Stimulated activated CD4-positive, alpha-beta T cell treated with anti-CD3 and anti-CD28 coated beads, Interleukin-4, amount 100 ng/mL, for 4 hours (primary cell): ENCODE data around the gene NMRK2.
A peak's percentile ranks its signal among the peaks of the same experiment; 100 is the strongest.

Source experiments
- DNase-seq, 2 experiments: peaks; one replicate each; pipeline ENCODE4 v3.0.0-alpha.2; 2020

Gene NMRK2

GRCh38 chr19:3982701-3983541 lies 50.1 kb downstream of the NMRK2 start:
- no peak for DNase-seq

- no peak for DNase-seq
Measured at GRCh38 chr19:3983542-3983914, 50.7 kb downstream of the NMRK2 start.

DNA sequence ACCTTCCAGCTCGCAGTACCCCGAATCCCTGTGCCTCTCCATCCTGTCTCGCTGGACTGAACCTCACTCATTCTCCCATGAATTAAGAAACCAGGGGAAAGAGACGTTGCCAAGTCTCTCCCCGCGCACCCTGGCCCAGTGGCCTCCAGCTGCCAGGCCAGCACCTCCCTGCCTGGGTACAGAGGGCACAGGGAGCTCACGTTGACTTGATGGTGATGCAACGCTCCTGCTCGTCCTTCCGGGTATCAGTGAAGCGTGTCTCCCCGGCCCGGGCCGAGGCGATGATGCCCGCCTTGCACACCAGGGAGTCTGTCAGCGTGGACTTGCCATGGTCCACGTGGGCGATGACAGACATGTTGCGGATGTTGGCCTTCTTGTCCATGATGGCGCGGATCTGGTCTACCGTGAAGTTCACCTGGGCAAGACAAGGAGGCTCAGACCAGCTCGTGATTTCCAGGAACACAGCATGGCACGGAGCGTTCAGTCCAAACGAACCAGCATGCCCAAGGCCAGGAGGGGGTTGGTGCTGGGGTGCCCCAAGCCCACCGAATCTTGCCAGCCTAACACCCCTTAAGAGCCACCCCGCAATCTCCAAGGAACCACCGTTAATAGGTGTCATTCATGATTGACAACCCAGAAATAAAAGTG lies 51.2 kb downstream of the NMRK2 start:
- DNase-seq: no peak

DNA sequence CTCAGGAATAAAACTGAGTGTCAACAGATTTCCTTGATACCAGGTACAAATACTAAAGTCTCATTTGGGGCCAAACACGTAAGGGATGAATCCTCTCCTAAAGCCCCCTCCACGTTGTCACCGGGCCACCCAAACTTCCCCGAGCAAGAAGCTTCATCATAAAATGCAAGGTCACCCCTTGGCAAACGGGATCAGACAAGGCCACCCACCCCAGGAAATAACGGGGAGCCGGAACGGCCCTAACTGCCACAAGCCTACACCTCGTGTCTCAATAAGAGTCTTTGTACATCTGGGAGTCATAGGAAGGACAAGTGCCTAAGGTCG lies 51.7 kb downstream of the NMRK2 start:
- no peak for DNase-seq

DNA sequence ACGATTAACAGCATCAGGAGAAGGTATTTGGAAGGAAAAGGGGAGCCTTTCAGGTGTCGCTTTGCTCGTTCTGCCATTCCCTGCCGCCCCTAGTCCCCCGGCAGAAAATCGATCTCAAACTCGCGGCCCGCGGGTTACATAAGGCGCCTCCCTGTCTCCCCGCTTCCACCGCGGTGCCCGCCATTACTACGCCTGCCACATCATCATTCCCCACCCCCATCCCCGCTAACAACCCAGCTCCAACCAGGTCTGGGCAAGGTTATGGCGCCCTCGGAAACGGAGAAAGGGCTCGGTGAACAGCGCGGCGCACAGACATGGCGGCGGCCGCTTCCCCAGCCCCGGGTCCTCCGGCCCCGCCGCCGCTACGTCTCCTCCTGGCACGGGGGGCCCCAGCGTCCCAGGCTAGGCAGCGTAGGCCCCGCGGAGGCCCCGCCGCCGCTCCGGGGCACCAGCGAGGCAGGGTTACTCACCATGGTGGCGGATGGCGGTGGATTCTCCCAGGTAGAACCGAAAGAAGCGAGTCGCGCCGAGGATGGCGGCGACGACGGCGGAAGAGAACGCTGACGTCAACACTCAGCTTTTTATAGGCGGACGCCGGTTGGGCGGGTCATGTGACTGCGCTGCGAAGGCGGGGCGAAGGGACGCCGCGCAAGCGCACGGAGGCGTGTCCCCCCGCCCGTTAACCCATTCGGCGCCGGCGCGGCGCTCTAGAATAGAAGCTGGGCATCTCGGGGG lies 52.2 kb downstream of the NMRK2 start, which contains the start of gene EEF2:
Gene EEF2 (minus strand): TSS at position 556 of the 735 bp plus-strand sequence. CDS start 83 bp downstream, at position 473.
- peak; percentile 88 to 90 for DNase-seq

GRCh38 chr19:3985643-3986259 lies 52.9 kb downstream of the NMRK2 start:
- DNase-seq: no peak

DNA sequence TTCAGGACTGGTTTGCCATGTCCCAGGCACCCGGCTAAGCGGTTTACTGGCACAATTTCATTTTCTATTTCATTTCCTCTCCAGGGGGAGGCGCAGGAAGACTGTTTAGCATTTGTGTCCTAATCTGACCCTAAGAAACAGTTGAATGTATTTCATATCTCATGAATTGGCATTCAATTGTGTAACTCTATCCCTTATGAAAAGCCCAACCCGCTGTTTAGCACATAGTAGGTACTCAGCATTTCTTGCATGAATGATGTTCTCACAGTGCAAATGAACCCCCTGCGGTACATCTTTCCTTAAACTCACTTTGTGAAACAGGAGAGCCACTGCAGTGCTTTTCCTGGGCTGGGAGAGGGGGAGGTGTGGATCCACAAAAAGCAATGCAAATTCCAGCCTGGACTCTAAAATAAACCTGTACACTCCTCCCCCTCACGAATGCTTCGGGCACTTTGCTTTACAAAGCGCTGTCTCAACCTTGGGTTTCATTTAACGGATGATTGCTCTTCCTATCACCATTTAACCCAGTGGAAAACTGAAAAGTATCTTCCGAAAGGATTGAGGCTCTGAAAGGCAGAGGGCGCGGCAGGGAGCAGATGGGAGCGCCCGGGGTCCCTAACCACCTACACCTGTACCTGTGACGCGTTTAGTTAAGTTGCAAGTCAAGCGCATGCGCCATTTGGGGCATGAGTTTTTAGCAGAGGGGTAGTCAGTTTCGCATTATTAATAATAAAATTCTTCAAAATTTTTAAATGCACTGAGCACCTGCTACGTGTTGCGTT lies 53.6 kb downstream of the NMRK2 start:
- DNase-seq: peak; percentile 48 to 61

DNA sequence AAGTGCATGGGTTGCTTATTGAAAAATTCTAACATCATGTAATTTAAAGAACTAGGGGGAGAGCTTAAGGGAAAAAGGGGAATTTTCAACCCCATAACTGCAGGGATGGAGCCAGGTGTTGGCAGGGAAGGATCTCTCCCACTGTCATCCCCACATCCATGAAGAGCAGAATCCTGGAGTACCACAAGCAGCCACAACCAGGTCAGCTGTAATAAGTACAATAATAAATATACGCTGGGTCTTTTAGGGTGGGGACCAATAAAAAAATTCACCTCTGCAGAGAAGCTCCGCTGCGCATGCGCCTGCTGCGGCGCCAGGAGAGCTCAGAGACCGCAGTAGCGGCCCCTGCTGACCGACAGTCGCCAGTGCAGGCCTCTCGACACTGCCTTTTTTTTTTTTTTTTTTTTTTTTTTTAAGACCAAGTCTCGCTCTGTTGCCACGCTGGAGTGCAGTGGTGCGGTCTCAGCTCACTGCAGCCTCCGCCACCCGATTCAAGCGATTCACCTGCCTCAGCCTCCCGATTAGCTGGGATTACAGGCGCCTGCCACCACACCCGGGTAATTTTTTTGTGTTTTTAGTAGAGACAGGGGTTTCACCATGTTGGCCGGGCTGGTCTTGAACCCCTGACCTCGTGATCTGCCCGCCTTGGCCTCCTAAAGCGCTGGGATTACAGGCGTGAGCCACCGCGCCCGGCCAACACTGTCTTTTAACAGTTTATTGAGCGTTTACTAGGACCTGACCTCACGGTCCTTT lies 54.9 kb downstream of the NMRK2 start:
- peak; percentile 87 for DNase-seq

GRCh38 chr19:3990815-3991117 lies 57.9 kb downstream of the NMRK2 start:
- DNase-seq: no peak
